Endothelial cell of umbilical vein (primary cell): ENCODE data around the gene CCT6A. TPM values are rescaled to one million over a fixed set of nuclear protein-coding genes. Genes with fewer than 3 reads are reported as not detected.

Source experiments
- BruUV-seq: library from RNA; stranded (reverse); fragments of 400-500 nt; replicated peaks from 2 replicates; lab custom pipeline; 2021; lab: Mats Ljungman, UMichigan
- CTCF ChIA-PET: fragments of 300-600, 350-600 bp; sonication (Branson Sonifier 250); formaldehyde crosslinking; loops from one replicate; lab custom pipeline; 2021; ENCODE audit warnings: antibody characterized with exemption, inconsistent platforms; lab: Charles Lee
- POLR2A ChIA-PET: fragments of 300-600, 350-600 bp; sonication (Branson Sonifier 250); formaldehyde crosslinking; loops from one replicate; lab custom pipeline; 2021; ENCODE audit warnings: antibody characterized with exemption, inconsistent platforms; lab: Charles Lee
- DNase-seq: peaks from one replicate; pipeline ENCODE4 v3.0.0-alpha.2; 2011; ENCODE audit warnings: low read depth, low spot score
- FAIRE-seq: peaks from 2 replicates; lab custom pipeline; 2011; peaks lifted over from hg19 to GRCh38; lab: Jason Lieb, UNC
- H2AFZ ChIP-seq: 2 replicates; pipeline ENCODE4 v1.6.0; 2012; ENCODE audit warnings: low read depth, low read length, control low read depth, inconsistent platforms
- H3K27ac ChIP-seq: 2 replicates; pipeline ENCODE4 v1.5.1; 2011; ENCODE audit warnings: low read depth, mild to moderate bottlenecking, control low read depth, low read length, moderate library complexity; ENCODE audit not compliant: insufficient read depth
- H3K27me3 ChIP-seq, 2 experiments: 2 replicates each; pipeline versions ENCODE4 v1.6.0 to v1.6.1; 2011; ENCODE audit warnings: low read length in 2 of 2, mixed read lengths in 1 of 2; ENCODE audit not compliant: control insufficient read depth in 2 of 2, insufficient read depth in 2 of 2
- H3K36me3 ChIP-seq, 2 experiments: 2 replicates in 1 of 2; 3 replicates in 1 of 2; pipeline ENCODE4 v1.5.1; 2011; ENCODE audit warnings: low read length in 2 of 2, mild to moderate bottlenecking in 1 of 2, moderate library complexity in 1 of 2; ENCODE audit not compliant: control insufficient read depth in 2 of 2, insufficient read depth in 2 of 2; ENCODE audit errors: extremely low read depth in 1 of 2
- H3K4me1 ChIP-seq: 3 replicates; pipeline ENCODE4 v1.5.1; 2011; ENCODE audit warnings: mild to moderate bottlenecking, low read length; ENCODE audit not compliant: control insufficient read depth, insufficient read depth; ENCODE audit errors: extremely low read depth
- H3K4me2 ChIP-seq: 2 replicates; pipeline ENCODE4 v1.6.1; 2011; ENCODE audit warnings: low read length, control low read depth, mixed read lengths; ENCODE audit not compliant: insufficient read depth
- H3K4me3 ChIP-seq, 3 experiments: fragments of 200-600 bp in 1 of 3; sonication (generic), shearing (Covaris generic) in 1 of 3; replicated peaks in 1 of 3; 2 replicates each; pipeline ENCODE4 v1.5.1; 2011 to 2016; ENCODE audit warnings: control low read depth in 3 of 3, low read length in 3 of 3, mild to moderate bottlenecking in 2 of 3, inconsistent platforms in 1 of 3, low read depth in 1 of 3, moderate library complexity in 1 of 3; ENCODE audit not compliant: insufficient read depth in 1 of 3
- H3K79me2 ChIP-seq: 2 replicates; pipeline ENCODE4 v1.6.0; 2012; ENCODE audit warnings: low read length, inconsistent platforms; ENCODE audit not compliant: control insufficient read depth, insufficient read depth
- H3K9ac ChIP-seq: replicated peaks from 2 replicates; pipeline ENCODE3; 2011; ENCODE audit warnings: low read length, control low read depth; ENCODE audit not compliant: insufficient read depth; ENCODE audit errors: extremely low read depth
- H3K9me1 ChIP-seq: replicated peaks from 3 replicates; pipeline ENCODE4 v1.6.0; 2011; ENCODE audit warnings: mild to moderate bottlenecking, low read length; ENCODE audit not compliant: control insufficient read depth, insufficient read depth; ENCODE audit errors: extremely low read depth
- H3K9me3 ChIP-seq: replicated peaks from 2 replicates; pipeline ENCODE4 v1.5.1; 2012; ENCODE audit warnings: low read length, inconsistent platforms; ENCODE audit not compliant: control insufficient read depth, insufficient read depth
- H4K20me1 ChIP-seq: replicated peaks from 2 replicates; pipeline ENCODE3; 2011; ENCODE audit warnings: mild to moderate bottlenecking, low read length; ENCODE audit not compliant: control insufficient read depth, insufficient read depth; ENCODE audit errors: extremely low read depth
- EZH2 ChIP-seq: IDR thresholded peaks from 2 replicates; pipeline ENCODE4 v1.6.1; 2012; ENCODE audit warnings: borderline replicate concordance, low read depth, mild to moderate bottlenecking, moderate library complexity, low read length, inconsistent platforms; ENCODE audit not compliant: severe bottlenecking
- FOS ChIP-seq: IDR thresholded peaks from 2 replicates; pipeline ENCODE4 v1.6.1; 2011; ENCODE audit warnings: mild to moderate bottlenecking, low read length, moderate library complexity, borderline replicate concordance; ENCODE audit not compliant: insufficient read depth
- GATA2 ChIP-seq: IDR thresholded peaks from 2 replicates; pipeline ENCODE4 v1.7.0; 2011; ENCODE audit warnings: low read depth, mild to moderate bottlenecking, moderate library complexity, mixed read lengths, low read length; ENCODE audit not compliant: insufficient read length, insufficient read depth
- JUN ChIP-seq: IDR thresholded peaks from 2 replicates; pipeline ENCODE4 v1.6.1; 2011; ENCODE audit warnings: borderline replicate concordance, low read depth; ENCODE audit not compliant: insufficient read length, insufficient read depth
- MYC ChIP-seq: IDR thresholded peaks from one replicate; pipeline ENCODE4 v1.6.1; 2011; ENCODE audit warnings: mild to moderate bottlenecking, low read depth, low read length
- POLR2A ChIP-seq: IDR thresholded peaks from 2 replicates; pipeline ENCODE4 v1.6.1; 2012; ENCODE audit warnings: low read depth, mild to moderate bottlenecking, control low read depth, low read length
- POLR2AphosphoS5 ChIP-seq: IDR thresholded peaks from 2 replicates; pipeline ENCODE4 v1.6.1; 2012; ENCODE audit warnings: low read depth, mild to moderate bottlenecking, control low read depth, low read length, moderate library complexity; ENCODE audit not compliant: insufficient read depth
- dilution Hi-C: fragments of 300-500 bp; cut with MboI; formaldehyde crosslinking; loops from one replicate; pipeline ENCODE4 v1.15.0; 2019; ENCODE audit warnings: low sequenced_read_pairs; ENCODE audit not compliant: extremely low pct_ligation_motif_present
- intact Hi-C: fragments of 100-400 bp; cut with micrococcal nuclease; formaldehyde crosslinking; loops from one replicate; pipeline ENCODE4 v1.10.0; 2022
- polyA plus RNA-seq, 4 experiments: library from polyadenylated mRNA; depleted of rRNA in 3 of 4; stranded (reverse) in 3 of 4; unstranded in 1 of 4; fragments of >200 nt; gene quantifications; 2 replicates each; pipeline versions ENCODE4 v1.2.1 to v1.2.3, GENCODE V29; 2011 to 2012; ENCODE audit warnings: missing spikeins in 1 of 4
- total RNA-seq: library from RNA; stranded (reverse); gene quantifications from 2 replicates; pipeline ENCODE4 v1.2.3, GENCODE V29; 2021
- TF ChIP-seq, protein P1 (sequence below), 2 donors: IDR thresholded peaks; 1 replicate in 1 of 2; 2 replicates in 1 of 2; pipeline ENCODE4 v1.5.1; 2011; ENCODE audit warnings: low read length in 2 of 2, mild to moderate bottlenecking in 2 of 2, moderate library complexity in 2 of 2, control low read depth in 1 of 2, inconsistent platforms in 1 of 2, low read depth in 1 of 2; ENCODE audit not compliant: insufficient read depth in 1 of 2; ENCODE audit errors: extremely low read depth in 1 of 2
- TF ChIP-seq, protein P2 (sequence below): IDR thresholded peaks from 2 replicates; pipeline ENCODE4 v1.6.1; 2011; ENCODE audit not compliant: insufficient read depth, insufficient read length

CCT6A gene
- total and polyA plus RNA-seq, 2 donors (not counting 3 experiments of a cell fraction or from before 2014, with no cell fraction given): 152 to 221 TPM

DNA sequence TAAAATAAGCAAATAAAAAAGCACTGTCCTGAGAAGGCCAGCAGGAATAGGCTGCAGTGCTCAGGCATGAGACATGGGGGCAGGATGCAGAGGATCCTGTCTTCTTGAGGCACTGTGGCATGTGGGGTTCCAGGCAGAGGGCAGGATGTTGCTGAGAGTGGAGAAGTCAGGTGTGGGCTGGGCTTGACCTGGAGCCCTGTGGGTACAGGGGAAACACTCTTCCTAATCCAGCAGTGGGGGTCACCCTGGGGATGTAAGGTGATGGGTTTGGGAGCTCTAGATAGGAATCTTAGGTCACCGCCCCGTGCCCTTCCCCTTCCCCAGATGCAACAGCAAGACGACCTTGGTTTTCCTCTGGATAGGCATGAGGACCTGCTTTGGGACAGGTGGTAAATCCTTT is 26.1 kb downstream of the CCT6A start:
- BruUV-seq: no TSS peak
- H3K27ac ChIP-seq: no peak overlapping the region
- H2AFZ ChIP-seq: no peak overlapping the region
- intact Hi-C loops: loop anchor here (2.0 kb wide), 2 partner anchors 15 to 29 kb away; partner anchors contain the start of genes CHCHD2 and PHKG1
- H3K4me1 ChIP-seq: peaks cover 26% of the 10 kb centered on the region
- H3K27me3 ChIP-seq: no peaks in the 10 kb centered on the region
- ChIA-PET POLR2A (no interaction called here), CTCF (interaction anchor here (0.6 to 3.1 kb wide), 6 partner anchors 11 to 173 kb away, joined by 3 to 49 read pairs (median 4); partner anchors contain the start of genes PHKG1 and SUMF2)
- no peak overlapping the region for H3K4me3 ChIP-seq
- no peak overlapping the region for H3K4me2 ChIP-seq
- H3K9ac ChIP-seq: no peak overlapping the region
- no peak for TF ChIP-seq POLR2AphosphoS5
- no peak for TF ChIP-seq FOS
- TF ChIP-seq JUN: no peak
- TF ChIP-seq, protein P1, sequence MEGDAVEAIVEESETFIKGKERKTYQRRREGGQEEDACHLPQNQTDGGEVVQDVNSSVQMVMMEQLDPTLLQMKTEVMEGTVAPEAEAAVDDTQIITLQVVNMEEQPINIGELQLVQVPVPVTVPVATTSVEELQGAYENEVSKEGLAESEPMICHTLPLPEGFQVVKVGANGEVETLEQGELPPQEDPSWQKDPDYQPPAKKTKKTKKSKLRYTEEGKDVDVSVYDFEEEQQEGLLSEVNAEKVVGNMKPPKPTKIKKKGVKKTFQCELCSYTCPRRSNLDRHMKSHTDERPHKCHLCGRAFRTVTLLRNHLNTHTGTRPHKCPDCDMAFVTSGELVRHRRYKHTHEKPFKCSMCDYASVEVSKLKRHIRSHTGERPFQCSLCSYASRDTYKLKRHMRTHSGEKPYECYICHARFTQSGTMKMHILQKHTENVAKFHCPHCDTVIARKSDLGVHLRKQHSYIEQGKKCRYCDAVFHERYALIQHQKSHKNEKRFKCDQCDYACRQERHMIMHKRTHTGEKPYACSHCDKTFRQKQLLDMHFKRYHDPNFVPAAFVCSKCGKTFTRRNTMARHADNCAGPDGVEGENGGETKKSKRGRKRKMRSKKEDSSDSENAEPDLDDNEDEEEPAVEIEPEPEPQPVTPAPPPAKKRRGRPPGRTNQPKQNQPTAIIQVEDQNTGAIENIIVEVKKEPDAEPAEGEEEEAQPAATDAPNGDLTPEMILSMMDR (IDR thresholded peaks at IDR 0.05; ENCODE audit: extremely low read depth in 1 of 2, insufficient read depth in 1 of 2, low read depth in 1 of 2, low read length in 2 of 2): no peak
- TF ChIP-seq, protein P2, sequence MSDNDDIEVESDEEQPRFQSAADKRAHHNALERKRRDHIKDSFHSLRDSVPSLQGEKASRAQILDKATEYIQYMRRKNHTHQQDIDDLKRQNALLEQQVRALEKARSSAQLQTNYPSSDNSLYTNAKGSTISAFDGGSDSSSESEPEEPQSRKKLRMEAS: no peak
- no peak for TF ChIP-seq POLR2A
- no peak for TF ChIP-seq EZH2
- TF ChIP-seq MYC: no peak
- no peak for TF ChIP-seq GATA2
- DNase-seq (no peak), FAIRE-seq (no peak)
- H3K36me3 ChIP-seq: peaks cover 0 to 3% of the 10 kb centered on the region in 2 experiments
- no peaks in the 10 kb centered on the region for H3K9me1 ChIP-seq
- no peaks in the 10 kb centered on the region for H3K79me2 ChIP-seq
- no peaks in the 10 kb centered on the region for H3K9me3 ChIP-seq
- dilution Hi-C loops: no loop called here
- H4K20me1 ChIP-seq: no peaks in the 10 kb centered on the region
